ENCODE data around the gene AFF2. TPM values are rescaled to one million over a fixed set of nuclear protein-coding genes. Genes with fewer than 3 reads are reported as not detected.
A peak's percentile ranks its signal among the peaks of the same experiment; 100 is the strongest.

AFF2 gene
- polyA plus RNA-seq, 1 experiment: not detected

GRCh38 chrX:148540671-148541583 lies 40.5 kb downstream of the AFF2 start:
- CTCF ChIA-PET: interaction anchor here (0.6 to 1.3 kb wide), 2 partner anchors 11 kb away, joined by 3 to 5 read pairs; no protein-coding TSS in a partner anchor
- no peak for TF ChIP-seq CTCF (IDR thresholded peaks at IDR 0.05; ENCODE audit: insufficient read depth, low read depth, low read length)
- no peak for DNase-seq (ENCODE audit: low read depth)
- POLR2A ChIA-PET: no interaction called here
- H3K4me3 ChIP-seq (ENCODE audit: low read depth, low read length): no peak overlapping the region
- H3K27me3 ChIP-seq (ENCODE audit: control insufficient read depth, insufficient read depth, low read length): no peaks in the 10 kb centered on the region
- no peaks in the 10 kb centered on the region for H3K36me3 ChIP-seq (ENCODE audit: control insufficient read depth, insufficient read depth, low read length)

GRCh38 chrX:148541584-148541940 lies 41.1 kb downstream of the AFF2 start:
- DNase-seq (ENCODE audit: low read depth): no peak
- Histone ChIP-seq H3K36me3 (ENCODE audit: control insufficient read depth, insufficient read depth, low read length) (no peaks in the 10 kb centered on the region), H3K4me3 (ENCODE audit: low read depth, low read length) (no peak overlapping the region), H3K27me3 (ENCODE audit: control insufficient read depth, insufficient read depth, low read length) (no peaks in the 10 kb centered on the region)
- POLR2A ChIA-PET: no interaction called here
- no peak for TF ChIP-seq CTCF (IDR thresholded peaks at IDR 0.05; ENCODE audit: insufficient read depth, low read depth, low read length)
- CTCF ChIA-PET: interaction anchor here (1.3 kb wide), 1 partner anchor 11 kb away, joined by 5 read pairs; no protein-coding TSS in a partner anchor

GRCh38 chrX:148542481-148543255 lies 42.3 kb downstream of the AFF2 start:
- no peak for TF ChIP-seq CTCF (IDR thresholded peaks at IDR 0.05; ENCODE audit: insufficient read depth, low read depth, low read length)
- Histone ChIP-seq H3K4me3 (ENCODE audit: low read depth, low read length) (no peak overlapping the region), H3K36me3 (ENCODE audit: control insufficient read depth, insufficient read depth, low read length) (no peaks in the 10 kb centered on the region), H3K27me3 (ENCODE audit: control insufficient read depth, insufficient read depth, low read length) (no peaks in the 10 kb centered on the region)
- ChIA-PET POLR2A (no interaction called here), CTCF (interaction anchor here (1.3 kb wide), 1 partner anchor 13 kb away, joined by 5 read pairs; no protein-coding TSS in a partner anchor)
- DNase-seq (ENCODE audit: low read depth): no peak

GRCh38 chrX:148552775-148553174 lies 52.4 kb downstream of the AFF2 start:
- Histone ChIP-seq H3K27me3 (ENCODE audit: control insufficient read depth, insufficient read depth, low read length) (no peaks in the 10 kb centered on the region), H3K36me3 (ENCODE audit: control insufficient read depth, insufficient read depth, low read length) (no peaks in the 10 kb centered on the region), H3K4me3 (ENCODE audit: low read depth, low read length) (no peak overlapping the region)
- no peak for DNase-seq (ENCODE audit: low read depth)
- ChIA-PET POLR2A (no interaction called here), CTCF (no interaction called here)
- 0 out of 2 replicates have a peak, but pooled peaks have one; percentile 15 for TF ChIP-seq CTCF (IDR thresholded peaks at IDR 0.05; ENCODE audit: insufficient read depth, low read depth, low read length)

- ChIA-PET POLR2A (no interaction called here), CTCF (no interaction called here)
- Histone ChIP-seq H3K4me3 (ENCODE audit: low read depth, low read length) (no peak overlapping the region), H3K27me3 (ENCODE audit: control insufficient read depth, insufficient read depth, low read length) (no peaks in the 10 kb centered on the region), H3K36me3 (ENCODE audit: control insufficient read depth, insufficient read depth, low read length) (no peaks in the 10 kb centered on the region)
- no peak for DNase-seq (ENCODE audit: low read depth)
- no peak for TF ChIP-seq CTCF (IDR thresholded peaks at IDR 0.05; ENCODE audit: insufficient read depth, low read depth, low read length)
These were observed 54.7 kb downstream of the AFF2 start for GRCh38 chrX:148555101-148555500.
